Muscle of back (tissue), 11 donors: ENCODE data around the gene PPIL6. TPM values are rescaled to one million over a fixed set of nuclear protein-coding genes. Genes with fewer than 3 reads are reported as not detected.

ENCODE experiments used
- DNase-seq, 3 donors: peaks; one replicate each; pipeline versions ENCODE4 v3.0.0 to v3.0.0-alpha.2; 2013
- polyA plus RNA-seq, 10 donors: library from polyadenylated mRNA; unstranded; fragments of 120-200 nt; gene quantifications; one replicate each; pipeline ENCODE4 v1.2.1, GENCODE V29; 2013; ENCODE audit not compliant: insufficient read length in 10 of 10

Gene PPIL6
- polyA plus RNA-seq, 10 donors, result 4.5 to 8.4 (median 6.6) TPM

- DNase-seq, result no peak
These were observed 10.4 kb upstream of the PPIL6 start for GRCh38 chr6:109450801-109451200.

DNA sequence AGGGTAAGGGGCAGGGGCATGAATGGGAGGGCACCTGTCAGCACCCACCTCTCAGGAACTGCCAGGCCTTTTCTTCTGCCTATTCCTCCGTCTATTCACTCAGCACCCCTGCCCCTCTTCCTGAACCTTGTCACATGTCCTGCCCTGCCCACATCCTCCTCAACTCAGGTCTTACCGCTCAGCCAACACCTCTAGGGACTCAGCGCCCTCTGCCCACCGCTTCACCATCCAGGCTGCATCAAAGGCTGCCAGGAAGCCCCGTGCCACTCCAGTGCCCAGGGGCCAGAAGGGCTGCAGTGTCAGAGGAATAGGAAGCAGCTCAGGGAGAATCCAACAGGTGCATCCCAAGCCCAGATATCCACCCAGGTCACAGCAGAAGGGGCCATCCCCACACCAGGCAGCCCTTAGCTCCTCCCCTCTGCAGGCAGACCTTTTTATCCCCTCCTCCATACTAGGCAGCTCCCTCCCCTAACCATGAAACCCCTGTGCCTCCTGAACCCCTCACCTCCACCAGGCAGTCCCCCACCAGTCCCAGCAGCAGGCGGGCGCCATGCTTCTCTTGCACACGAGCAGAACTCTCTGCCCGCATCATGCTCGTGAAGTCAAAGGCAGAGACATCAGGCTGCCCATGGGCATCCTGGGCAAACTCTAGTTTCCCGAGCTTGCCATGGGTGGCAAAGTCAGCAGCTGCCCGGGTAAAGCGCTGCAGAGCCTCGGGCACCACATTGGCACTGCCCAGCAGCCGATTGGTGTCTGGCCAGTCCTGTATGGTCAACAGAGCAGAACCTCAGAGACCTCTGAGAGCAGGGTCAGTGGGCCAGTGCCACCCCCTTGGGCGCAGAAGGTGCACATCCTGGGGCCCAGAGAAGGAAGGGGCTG lies 9.6 kb upstream of the PPIL6 start:
- DNase-seq, result no peak

GRCh38 chr6:109449064-109449794 lies 8.8 kb upstream of the PPIL6 start:
- DNase-seq, result no peak

GRCh38 chr6:109448615-109449014 lies 8.2 kb upstream of the PPIL6 start:
- DNase-seq, result no peak

- no peak for DNase-seq
These were observed 7.6 kb upstream of the PPIL6 start for GRCh38 chr6:109447878-109448555.

GRCh38 chr6:109447087-109447486 lies 6.7 kb upstream of the PPIL6 start:
- DNase-seq, result no peak

- DNase-seq, result no peak
These were observed 6.1 kb upstream of the PPIL6 start for GRCh38 chr6:109446541-109446940.

GRCh38 chr6:109446072-109446471 lies 5.6 kb upstream of the PPIL6 start:
- DNase-seq, result no peak

GRCh38 chr6:109445382-109445781 lies 5.0 kb upstream of the PPIL6 start:
- DNase-seq, result no peak

DNA sequence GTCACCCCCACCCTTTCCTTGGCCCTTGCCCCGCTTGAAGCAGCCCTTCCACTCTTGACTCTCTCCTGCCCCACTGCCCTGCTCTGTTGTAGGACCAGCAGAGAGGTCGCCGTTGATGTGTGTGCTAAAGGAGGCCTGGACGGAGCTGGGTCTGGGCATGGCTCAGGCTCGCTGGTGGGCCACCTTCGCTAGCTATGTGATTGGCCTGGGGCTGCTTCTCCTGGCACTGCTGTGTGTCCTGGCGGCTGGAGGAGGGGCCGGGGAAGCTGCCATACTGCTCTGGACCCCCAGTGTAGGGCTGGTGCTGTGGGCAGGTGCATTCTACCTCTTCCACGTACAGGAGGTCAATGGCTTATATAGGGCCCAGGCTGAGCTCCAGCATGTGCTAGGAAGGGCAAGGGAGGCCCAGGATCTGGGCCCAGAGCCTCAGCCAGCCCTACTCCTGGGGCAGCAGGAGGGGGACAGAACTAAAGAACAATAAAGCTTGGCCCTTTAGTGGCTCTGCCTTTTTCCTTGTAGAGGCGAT lies 3.1 kb upstream of the PPIL6 start:
- DNase-seq, result no peak

DNA sequence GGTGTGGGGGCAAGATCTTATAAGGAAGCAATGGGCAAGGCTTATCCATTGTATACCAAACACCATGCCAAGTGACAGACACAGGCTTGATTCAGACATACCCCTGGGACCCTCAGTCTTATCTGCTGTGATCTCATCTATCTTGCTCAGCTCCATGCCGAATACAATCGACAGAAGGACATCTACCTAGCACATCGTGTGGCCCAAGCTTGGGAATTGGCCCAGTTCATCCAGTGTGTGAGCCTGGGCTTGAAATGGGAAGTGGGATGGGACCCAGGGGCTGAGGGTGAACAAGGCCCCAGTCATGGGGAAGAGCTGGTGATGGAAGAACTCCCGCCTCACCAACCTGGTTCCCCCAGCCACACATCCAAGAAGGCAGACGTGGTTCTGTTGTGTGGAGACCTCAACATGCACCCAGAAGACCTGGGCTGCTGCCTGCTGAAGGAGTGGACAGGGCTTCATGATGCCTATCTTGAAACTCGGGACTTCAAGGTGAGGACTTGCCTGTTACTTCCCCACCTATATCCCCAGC lies 2.0 kb upstream of the PPIL6 start:
- no peak for DNase-seq

DNA sequence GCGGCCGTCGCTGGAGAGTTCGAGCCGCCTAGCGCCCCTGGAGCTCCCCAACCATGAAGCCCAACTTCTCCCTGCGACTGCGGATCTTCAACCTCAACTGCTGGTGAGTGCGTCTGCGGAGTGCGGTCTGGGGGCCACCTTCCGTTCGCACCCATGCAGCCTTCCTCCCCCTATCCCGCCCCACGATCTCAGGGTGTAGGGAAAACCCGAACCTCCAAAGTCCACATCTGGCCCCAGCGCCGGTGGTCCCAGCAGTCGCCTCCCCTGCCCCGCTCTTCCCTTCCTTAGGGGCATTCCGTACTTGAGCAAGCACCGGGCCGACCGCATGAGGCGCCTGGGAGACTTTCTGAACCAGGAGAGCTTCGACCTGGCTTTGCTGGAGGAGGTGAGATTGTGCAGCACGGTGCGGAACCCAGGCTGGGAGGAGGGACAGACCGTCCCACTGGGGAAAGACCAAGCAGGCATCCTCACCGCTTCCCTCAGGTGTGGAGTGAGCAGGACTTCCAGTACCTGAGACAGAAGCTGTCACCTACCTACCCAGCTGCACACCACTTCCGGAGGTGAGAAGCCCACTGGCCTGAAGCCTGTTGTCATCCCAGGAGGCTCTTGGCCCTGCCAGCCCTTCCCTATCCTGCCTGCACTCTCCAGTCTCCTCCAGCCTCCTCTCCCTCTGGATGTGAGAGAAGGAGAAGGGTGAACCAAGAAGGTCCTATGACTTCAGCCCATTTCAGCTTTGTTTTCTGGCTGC lies 815 bp upstream of the PPIL6 start:
- peak; percentile 19 to 84 (median 60) for DNase-seq

DNA sequence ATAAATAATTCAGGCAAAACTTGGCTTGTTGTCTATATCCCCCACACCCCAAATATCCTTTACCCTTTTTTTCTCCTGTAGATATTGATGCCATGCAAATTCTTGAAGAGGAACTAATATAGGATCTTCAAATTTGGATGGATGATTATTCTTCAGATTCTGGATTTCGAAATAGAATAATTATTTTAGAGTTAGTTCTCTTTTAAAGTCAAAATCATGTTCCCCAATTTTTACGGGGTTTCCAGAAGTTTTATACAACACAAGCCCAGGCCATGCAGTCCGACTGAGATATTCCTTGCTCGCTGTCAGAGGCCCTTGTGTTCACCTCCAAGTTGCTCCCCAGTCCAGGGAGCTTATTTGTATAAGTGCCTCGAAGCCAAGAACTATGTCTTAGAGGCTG lies 4.4 kb downstream of the PPIL6 start:
- DNase-seq, result no peak

DNA sequence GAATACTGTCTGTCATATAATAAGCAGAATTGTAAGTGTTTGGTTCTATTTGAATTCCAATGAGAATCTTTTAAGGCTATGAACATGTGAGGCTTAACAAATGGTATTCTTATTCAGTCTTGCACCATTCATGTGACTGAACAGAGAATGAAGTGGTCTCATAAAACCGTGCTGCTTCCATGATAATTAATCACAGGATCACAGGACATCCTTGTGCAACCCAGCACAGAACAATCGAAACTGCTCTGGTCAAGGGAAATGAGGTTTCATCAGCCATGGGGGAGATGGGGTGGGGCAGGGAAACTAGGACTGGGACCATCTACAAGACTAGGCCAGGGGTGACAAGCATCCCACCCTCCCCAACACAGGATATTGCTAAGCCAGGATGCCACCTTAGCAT lies 6.0 kb downstream of the PPIL6 start:
- no peak for DNase-seq

- no peak for DNase-seq
These were observed 10.9 kb downstream of the PPIL6 start for GRCh38 chr6:109429496-109429895.

GRCh38 chr6:109428889-109429477 lies 11.4 kb downstream of the PPIL6 start:
- peak; percentile 51 to 91 (median 81) for DNase-seq

GRCh38 chr6:109424946-109425345 lies 15.5 kb downstream of the PPIL6 start:
- no peak for DNase-seq

DNA sequence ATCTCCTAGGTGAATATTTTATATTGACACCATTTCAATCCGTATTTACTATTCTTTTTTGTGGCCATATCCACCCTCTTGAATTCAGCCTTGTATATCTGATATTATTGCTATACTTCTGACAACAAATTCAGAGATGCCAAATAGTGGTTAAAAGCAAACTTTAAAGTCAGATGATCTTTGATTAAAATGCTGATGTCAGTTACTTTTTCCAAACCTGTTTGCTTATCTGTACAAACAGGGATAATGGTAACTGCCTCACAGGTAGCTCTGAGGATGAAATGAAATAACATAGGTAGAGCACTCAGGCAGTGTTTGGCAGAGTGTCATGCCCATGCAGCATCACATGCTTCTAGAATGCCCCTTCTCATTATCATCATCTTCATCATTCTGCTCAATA lies 19.2 kb downstream of the PPIL6 start:
- no peak for DNase-seq

GRCh38 chr6:109420751-109421150 lies 19.7 kb downstream of the PPIL6 start:
- no peak for DNase-seq

DNA sequence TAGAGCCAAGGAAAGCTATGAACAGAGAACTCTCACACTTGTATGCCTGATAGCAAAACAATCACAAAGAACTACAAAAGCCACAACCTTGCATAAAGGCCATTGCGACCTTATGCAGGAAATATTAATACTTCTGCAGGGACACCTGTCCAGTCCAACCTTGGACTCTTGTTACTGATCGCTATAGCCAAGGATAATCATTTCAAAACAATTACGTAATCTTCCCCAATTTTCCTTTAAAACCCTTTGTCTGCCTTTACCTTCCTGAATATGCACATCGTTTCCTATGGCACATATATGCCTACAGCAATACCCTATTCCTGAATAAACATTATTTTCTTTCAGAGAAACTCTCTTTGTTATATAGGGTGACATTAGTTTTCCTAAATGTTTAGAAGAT lies 22.8 kb downstream of the PPIL6 start:
- no peak for DNase-seq

GRCh38 chr6:109411034-109411433 lies 29.4 kb downstream of the PPIL6 start:
- DNase-seq, result no peak
